ENCODE measurements around the gene TRAM1L1. TPM values are rescaled to one million over a fixed set of nuclear protein-coding genes. Genes with fewer than 3 reads are reported as not detected.

The TRAM1L1 gene
- total RNA-seq, 2 donors from 2014 or later, result 0.20 to 0.27 TPM

DNA sequence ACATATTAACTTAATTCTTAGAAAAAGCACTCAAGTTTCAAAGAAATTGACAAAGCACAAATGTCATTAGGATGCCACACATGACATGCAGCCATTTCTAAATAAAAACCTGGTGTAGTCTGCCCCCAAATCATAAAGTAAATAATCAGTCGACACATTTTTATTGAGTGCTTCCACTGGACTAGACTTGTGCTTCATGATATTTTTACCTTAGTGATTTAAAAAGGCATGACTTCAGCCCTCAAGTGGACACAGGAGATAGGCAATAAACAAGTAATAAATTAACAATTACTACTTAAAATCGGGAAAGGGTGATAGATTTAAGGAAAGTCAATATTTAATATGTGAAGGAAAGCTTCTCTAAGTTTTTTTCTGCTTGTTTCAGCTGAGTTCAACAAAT lies 7.6 kb downstream of the TRAM1L1 start:
- intact Hi-C loops (cut with DNase I), result no loop called here
- Histone ChIP-seq H3K9me3 (no peaks in the 10 kb centered on the region), H3K36me3 (no peaks in the 10 kb centered on the region), H3K9ac (ENCODE audit: low read depth in 2 of 2, low read length in 2 of 2) (no peak overlapping the region), H3K27ac (no peak overlapping the region), H3K4me3 (no peak overlapping the region), H3K27me3 (no peaks in the 10 kb centered on the region), H3K4me1 (no peaks in the 10 kb centered on the region)
- no peak for DNase-seq
- TF ChIP-seq, protein P1, sequence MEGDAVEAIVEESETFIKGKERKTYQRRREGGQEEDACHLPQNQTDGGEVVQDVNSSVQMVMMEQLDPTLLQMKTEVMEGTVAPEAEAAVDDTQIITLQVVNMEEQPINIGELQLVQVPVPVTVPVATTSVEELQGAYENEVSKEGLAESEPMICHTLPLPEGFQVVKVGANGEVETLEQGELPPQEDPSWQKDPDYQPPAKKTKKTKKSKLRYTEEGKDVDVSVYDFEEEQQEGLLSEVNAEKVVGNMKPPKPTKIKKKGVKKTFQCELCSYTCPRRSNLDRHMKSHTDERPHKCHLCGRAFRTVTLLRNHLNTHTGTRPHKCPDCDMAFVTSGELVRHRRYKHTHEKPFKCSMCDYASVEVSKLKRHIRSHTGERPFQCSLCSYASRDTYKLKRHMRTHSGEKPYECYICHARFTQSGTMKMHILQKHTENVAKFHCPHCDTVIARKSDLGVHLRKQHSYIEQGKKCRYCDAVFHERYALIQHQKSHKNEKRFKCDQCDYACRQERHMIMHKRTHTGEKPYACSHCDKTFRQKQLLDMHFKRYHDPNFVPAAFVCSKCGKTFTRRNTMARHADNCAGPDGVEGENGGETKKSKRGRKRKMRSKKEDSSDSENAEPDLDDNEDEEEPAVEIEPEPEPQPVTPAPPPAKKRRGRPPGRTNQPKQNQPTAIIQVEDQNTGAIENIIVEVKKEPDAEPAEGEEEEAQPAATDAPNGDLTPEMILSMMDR (IDR thresholded peaks at IDR 0.05), result no peak

DNA sequence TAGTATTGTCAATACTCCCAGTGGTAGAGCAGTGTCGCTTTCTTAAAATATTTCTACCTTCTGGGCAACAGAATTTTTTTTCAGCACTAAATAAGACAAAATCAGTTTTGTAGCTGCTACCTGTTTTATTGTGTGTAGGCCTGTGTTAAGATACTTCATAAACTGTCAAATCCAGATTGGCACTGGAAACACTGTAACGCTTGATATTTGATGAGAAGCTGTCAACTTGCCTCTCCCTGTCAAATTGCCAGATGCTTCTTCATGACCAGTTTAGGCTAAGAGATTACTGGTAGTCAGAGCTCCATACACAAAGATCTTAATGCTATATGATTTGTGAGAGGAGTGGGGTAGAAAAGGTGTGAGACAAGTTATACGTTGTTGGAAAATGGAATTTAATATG lies 17.3 kb downstream of the TRAM1L1 start:
- no peak overlapping the region for H3K4me3 ChIP-seq
- TF ChIP-seq, protein P1 (IDR thresholded peaks at IDR 0.05), result no peak
- H3K9me3 ChIP-seq, result no peaks in the 10 kb centered on the region
- H3K9ac ChIP-seq (ENCODE audit: low read depth in 2 of 2, low read length in 2 of 2), result no peak overlapping the region
- no peaks in the 10 kb centered on the region for H3K4me1 ChIP-seq
- H3K36me3 ChIP-seq, result no peaks in the 10 kb centered on the region
- H3K27ac ChIP-seq, result no peak overlapping the region
- no peaks in the 10 kb centered on the region for H3K27me3 ChIP-seq
- intact Hi-C loops (cut with DNase I), result no loop called here
- DNase-seq, result no peak

DNA sequence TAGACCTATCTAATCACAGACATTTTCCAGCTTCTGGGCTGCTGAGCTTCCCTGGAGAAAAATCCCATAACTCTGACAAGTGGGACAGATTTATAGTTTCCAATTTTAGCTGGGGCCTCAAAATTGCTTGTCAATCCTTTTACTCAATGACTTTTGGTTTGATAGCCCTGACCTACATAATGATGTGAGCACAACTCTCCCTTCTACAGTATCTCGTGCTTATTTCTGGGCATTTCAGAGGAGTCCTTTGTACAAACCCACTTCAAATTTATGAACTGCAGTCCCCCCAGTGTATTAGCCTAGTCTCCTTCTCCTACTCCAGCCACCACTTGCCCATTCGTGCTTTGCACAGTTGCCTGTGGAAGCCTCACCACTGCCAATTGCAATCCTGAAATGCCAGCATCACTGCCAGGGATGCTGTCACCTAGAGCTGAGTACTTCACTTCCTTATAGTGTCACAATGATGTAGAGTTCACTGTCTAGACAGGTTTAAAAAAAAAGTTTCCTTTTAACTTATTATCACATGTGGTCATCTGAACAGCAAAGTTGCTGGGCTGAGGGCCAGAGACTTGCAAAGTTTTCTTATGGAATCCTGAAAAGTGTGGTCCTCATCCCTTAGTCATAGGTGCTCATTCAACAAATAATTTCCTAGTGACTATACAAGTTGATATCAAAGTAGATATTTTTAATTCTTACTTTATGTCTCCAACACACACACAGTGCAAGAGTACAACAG lies 21.2 kb downstream of the TRAM1L1 start:
- Histone ChIP-seq H3K9me3 (no peaks in the 10 kb centered on the region), H3K4me3 (no peak overlapping the region), H3K27me3 (no peaks in the 10 kb centered on the region), H3K27ac (no peak overlapping the region), H3K4me1 (no peaks in the 10 kb centered on the region), H3K9ac (ENCODE audit: low read depth in 2 of 2, low read length in 2 of 2) (no peak overlapping the region), H3K36me3 (no peaks in the 10 kb centered on the region)
- TF ChIP-seq, protein P1 (IDR thresholded peaks at IDR 0.05), result no peak
- intact Hi-C loops (cut with DNase I), result no loop called here
- DNase-seq, result no peak

DNA sequence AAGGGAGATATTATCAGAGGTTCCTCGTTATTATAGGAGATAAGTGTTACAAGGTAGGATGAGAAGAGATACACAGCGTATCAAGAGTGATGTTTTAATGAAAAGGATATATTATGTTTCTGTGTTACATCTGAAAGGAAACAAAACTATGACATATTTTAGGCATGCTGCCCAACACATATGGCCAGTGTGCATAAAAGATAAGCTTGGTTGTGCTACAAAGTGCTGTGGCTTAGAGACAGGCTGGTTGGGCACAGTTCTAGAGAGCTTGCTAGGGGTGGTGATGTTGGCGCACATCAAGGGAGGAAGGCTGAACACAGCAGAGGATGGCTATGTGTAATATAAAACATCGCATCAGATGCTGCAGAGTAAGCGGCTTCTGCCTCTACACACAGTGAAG lies 42.4 kb downstream of the TRAM1L1 start:
- no peaks in the 10 kb centered on the region for H3K9me3 ChIP-seq
- H3K27ac ChIP-seq, result no peak overlapping the region
- intact Hi-C loops (cut with DNase I), result no loop called here
- H3K36me3 ChIP-seq, result no peaks in the 10 kb centered on the region
- H3K27me3 ChIP-seq, result no peaks in the 10 kb centered on the region
- H3K4me1 ChIP-seq, result no peaks in the 10 kb centered on the region
- TF ChIP-seq, protein P1 (IDR thresholded peaks at IDR 0.05), result no peak
- no peak for DNase-seq
- H3K9ac ChIP-seq (ENCODE audit: low read depth in 2 of 2, low read length in 2 of 2), result no peak overlapping the region
- H3K4me3 ChIP-seq, result no peak overlapping the region
